Right atrium auricular region (tissue), 2 donors: ENCODE data around the gene FBXW4. TPM values are rescaled to one million over a fixed set of nuclear protein-coding genes. Genes with fewer than 3 reads are reported as not detected.

Experiments
- DNase-seq: peaks from one replicate; pipeline ENCODE4 v3.0.0-alpha.2; 2019; ENCODE audit warnings: low spot score
- H3K27ac ChIP-seq, 2 donors: fragments of 200-600 bp; sonication (generic); 1 replicate in 1 of 2; 2 replicates in 1 of 2; pipeline ENCODE4 v1.5.1; 2016 to 2019
- H3K27me3 ChIP-seq, 2 donors: fragments of 200-600 bp; sonication (generic); one replicate each; pipeline versions ENCODE4 v1.5.1 to v1.6.0; 2017 to 2019
- H3K36me3 ChIP-seq: fragments of 200-600 bp; sonication (generic); one replicate; pipeline ENCODE4 v1.5.1; 2016
- H3K4me1 ChIP-seq, 2 donors: fragments of 200-600 bp; sonication (generic); one replicate each; pipeline versions ENCODE4 v1.5.1 to v1.6.0; 2017 to 2019
- H3K4me3 ChIP-seq, 2 donors: fragments of 200-600 bp; sonication (generic); 1 replicate in 1 of 2; 2 replicates in 1 of 2; pipeline ENCODE4 v1.5.1; 2017 to 2019; ENCODE audit warnings: mild to moderate bottlenecking in 1 of 2, moderate library complexity in 1 of 2
- H3K9me3 ChIP-seq, 2 donors: fragments of 200-600 bp; sonication (generic); one replicate each; pipeline ENCODE4 v1.5.1; 2019
- CTCF ChIP-seq, 2 donors: fragments of 200-600 bp; sonication (generic); IDR thresholded peaks; one replicate each; pipeline ENCODE4 v1.5.1; 2019; ENCODE audit warnings: antibody characterized with exemption in 2 of 2
- total RNA-seq, 2 donors: library from RNA; depleted of rRNA; stranded (reverse); fragments of >200 nt; gene quantifications; one replicate each; pipeline ENCODE4 v1.1.0, GENCODE V29; 2016

Gene FBXW4
- total RNA-seq, 2 donors from 2014 or later: 75.2 to 95.1 TPM

GRCh38 chr10:101573885-101574753 lies 120.9 kb downstream of the FBXW4 start:
- DNase-seq: no peak
- Histone ChIP-seq H3K27me3 (peaks cover 0 to 6% of the 10 kb centered on the region in 2 donors), H3K36me3 (peaks cover 4% of the 10 kb centered on the region), H3K27ac (no peak overlapping the region), H3K4me3 (no peak overlapping the region), H3K9me3 (peaks cover 0 to 13% of the 10 kb centered on the region in 2 donors), H3K4me1 (peaks cover 0 to 18% of the 10 kb centered on the region in 2 donors)
- no peak for TF ChIP-seq CTCF (IDR thresholded peaks at IDR 0.05)

- no peak overlapping the region for H3K27ac ChIP-seq
- peaks cover 0 to 10% of the 10 kb centered on the region in 2 donors for H3K27me3 ChIP-seq
- H3K9me3 ChIP-seq: peaks cover 0 to 13% of the 10 kb centered on the region in 2 donors
- H3K4me1 ChIP-seq: peaks cover 0 to 18% of the 10 kb centered on the region in 2 donors
- no peak for TF ChIP-seq CTCF (IDR thresholded peaks at IDR 0.05)
- DNase-seq: no peak
- H3K4me3 ChIP-seq: no peak overlapping the region
- no peaks in the 10 kb centered on the region for H3K36me3 ChIP-seq
Measured at GRCh38 chr10:101572785-101573184, 122.2 kb downstream of the FBXW4 start.

- H3K4me1 ChIP-seq: peaks cover 0 to 18% of the 10 kb centered on the region in 2 donors
- TF ChIP-seq CTCF (IDR thresholded peaks at IDR 0.05): no peak
- H3K27ac ChIP-seq: no peak overlapping the region
- peaks cover 0 to 13% of the 10 kb centered on the region in 2 donors for H3K9me3 ChIP-seq
- H3K27me3 ChIP-seq: peaks cover 0 to 10% of the 10 kb centered on the region in 2 donors
- no peaks in the 10 kb centered on the region for H3K36me3 ChIP-seq
- H3K4me3 ChIP-seq: no peak overlapping the region
- DNase-seq: no peak
Measured at GRCh38 chr10:101572126-101572525, 122.8 kb downstream of the FBXW4 start.

GRCh38 chr10:101571271-101571925 lies 123.6 kb downstream of the FBXW4 start:
- Histone ChIP-seq H3K27ac (no peak overlapping the region), H3K36me3 (no peaks in the 10 kb centered on the region), H3K9me3 (peaks cover 0 to 13% of the 10 kb centered on the region in 2 donors), H3K4me3 (no peak overlapping the region), H3K4me1 (peaks cover 0 to 22% of the 10 kb centered on the region in 2 donors), H3K27me3 (peaks cover 0 to 17% of the 10 kb centered on the region in 2 donors)
- TF ChIP-seq CTCF (IDR thresholded peaks at IDR 0.05): no peak
- DNase-seq: no peak

GRCh38 chr10:101570428-101571270 lies 124.3 kb downstream of the FBXW4 start:
- DNase-seq: no peak
- Histone ChIP-seq H3K27ac (peak overlapping the region in 1 of 2 donors; percentile 33), H3K4me3 (peak overlapping the region; percentile 42 to 63), H3K9me3 (peaks cover 0 to 13% of the 10 kb centered on the region in 2 donors), H3K4me1 (peaks cover 0 to 27% of the 10 kb centered on the region in 2 donors), H3K36me3 (no peaks in the 10 kb centered on the region), H3K27me3 (peaks cover 0 to 21% of the 10 kb centered on the region in 2 donors)
- TF ChIP-seq CTCF (IDR thresholded peaks at IDR 0.05): peak in 1 of 2 donors; percentile 6
